ENCODE results near the gene CEP76. TPM values are rescaled to one million over a fixed set of nuclear protein-coding genes. Genes with fewer than 3 reads are reported as not detected.
A peak's percentile ranks its signal among the peaks of the same experiment; 100 is the strongest.

Gene CEP76
- total RNA-seq, 1 experiment from 2014 or later = 22.3 TPM

DNA sequence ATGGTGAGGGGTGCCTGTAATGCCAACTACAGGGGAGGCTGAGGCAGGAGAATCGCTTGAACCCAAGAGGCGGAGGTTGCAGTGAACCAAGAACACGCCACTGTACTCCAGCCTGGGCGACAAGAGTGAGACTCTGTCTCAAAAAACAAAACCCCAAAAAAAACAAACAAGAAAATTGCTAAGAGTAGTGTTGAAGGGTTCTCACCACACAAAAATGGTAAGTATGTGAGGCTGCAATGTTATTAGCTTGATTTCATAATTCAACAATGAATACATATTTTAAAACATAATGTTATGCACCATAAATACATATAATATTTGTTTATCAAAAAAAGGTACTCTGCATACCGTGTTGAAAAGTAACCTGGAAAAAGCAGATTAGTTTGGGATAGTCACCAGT is 46.1 kb upstream of the CEP76 start:
- POLR2A ChIA-PET (ENCODE audit: low non-redundant PET) = no interaction called here
- Histone ChIP-seq H3K27ac (ENCODE audit: low read depth, low read length, poor library complexity, severe bottlenecking) (no peak overlapping the region), H3K9me3 (ENCODE audit: low read depth, low read length, poor library complexity, severe bottlenecking) (no peaks in the 10 kb centered on the region), H3K4me1 (ENCODE audit: insufficient read depth, low read length, poor library complexity, severe bottlenecking) (peaks cover 7% of the 10 kb centered on the region), H3K27me3 (replicated peaks; ENCODE audit: insufficient read depth, low read depth, low read length, poor library complexity) (no peaks in the 10 kb centered on the region), H3K4me3 (ENCODE audit: low read depth, low read length, poor library complexity, severe bottlenecking) (no peak overlapping the region), H3K36me3 (ENCODE audit: insufficient read depth, low read length, poor library complexity, severe bottlenecking) (no peaks in the 10 kb centered on the region)
- no TSS peak for BruUV-seq (replicated peaks)
- CTCF ChIA-PET = no interaction called here
- intact Hi-C loops (cut with micrococcal nuclease; ENCODE audit: unreplicated experiment) = no loop called here
- TF ChIP-seq EZH2 (IDR thresholded peaks at IDR 0.05; ENCODE audit: borderline replicate concordance, low read depth, low read length, poor library complexity, severe bottlenecking) = no peak
- TF ChIP-seq, protein P1, sequence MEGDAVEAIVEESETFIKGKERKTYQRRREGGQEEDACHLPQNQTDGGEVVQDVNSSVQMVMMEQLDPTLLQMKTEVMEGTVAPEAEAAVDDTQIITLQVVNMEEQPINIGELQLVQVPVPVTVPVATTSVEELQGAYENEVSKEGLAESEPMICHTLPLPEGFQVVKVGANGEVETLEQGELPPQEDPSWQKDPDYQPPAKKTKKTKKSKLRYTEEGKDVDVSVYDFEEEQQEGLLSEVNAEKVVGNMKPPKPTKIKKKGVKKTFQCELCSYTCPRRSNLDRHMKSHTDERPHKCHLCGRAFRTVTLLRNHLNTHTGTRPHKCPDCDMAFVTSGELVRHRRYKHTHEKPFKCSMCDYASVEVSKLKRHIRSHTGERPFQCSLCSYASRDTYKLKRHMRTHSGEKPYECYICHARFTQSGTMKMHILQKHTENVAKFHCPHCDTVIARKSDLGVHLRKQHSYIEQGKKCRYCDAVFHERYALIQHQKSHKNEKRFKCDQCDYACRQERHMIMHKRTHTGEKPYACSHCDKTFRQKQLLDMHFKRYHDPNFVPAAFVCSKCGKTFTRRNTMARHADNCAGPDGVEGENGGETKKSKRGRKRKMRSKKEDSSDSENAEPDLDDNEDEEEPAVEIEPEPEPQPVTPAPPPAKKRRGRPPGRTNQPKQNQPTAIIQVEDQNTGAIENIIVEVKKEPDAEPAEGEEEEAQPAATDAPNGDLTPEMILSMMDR (conservative IDR thresholded peaks at IDR 0.05; ENCODE audit: low read depth, low read length) = no peak
- DNase-seq (ENCODE audit: low spot score) = no peak

DNA sequence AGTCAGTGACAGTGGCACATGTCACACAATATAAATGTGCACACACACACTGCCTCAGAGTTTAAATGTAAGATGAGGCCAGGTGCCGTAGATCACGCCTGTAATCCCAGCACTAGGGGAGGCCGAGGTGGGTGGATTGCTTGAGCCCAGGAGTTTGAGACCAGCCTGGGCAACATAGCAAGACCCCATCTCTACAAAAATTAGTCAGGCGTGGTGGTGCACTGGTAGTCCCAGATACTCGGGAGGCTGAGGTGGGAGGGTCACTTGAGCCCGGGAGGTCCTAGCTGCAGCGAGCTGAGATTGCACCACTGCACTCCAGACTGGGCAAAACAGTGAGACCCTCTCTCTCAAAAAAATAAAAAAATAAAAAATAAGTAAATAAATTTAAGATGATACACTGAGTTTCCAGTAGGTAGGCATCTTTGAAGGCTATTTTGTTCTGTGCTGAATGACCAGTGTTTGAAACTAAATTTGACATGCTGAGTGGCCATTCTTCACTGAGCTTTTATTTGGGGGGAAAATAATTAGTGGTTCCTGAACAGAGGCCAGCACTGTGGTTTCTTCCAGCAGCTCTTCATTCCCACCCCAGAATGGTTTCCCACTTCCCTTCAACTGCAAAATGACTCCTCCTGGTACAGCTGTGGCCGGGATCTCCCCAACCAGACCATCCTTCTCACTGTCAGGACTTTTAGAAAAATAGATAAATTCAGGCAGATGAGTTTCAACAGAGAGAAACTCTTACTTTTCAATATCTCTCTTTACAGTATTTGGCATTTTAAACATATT is 45.2 kb upstream of the CEP76 start:
- Histone ChIP-seq H3K4me1 (ENCODE audit: insufficient read depth, low read length, poor library complexity, severe bottlenecking) (peaks cover 7% of the 10 kb centered on the region), H3K9me3 (ENCODE audit: low read depth, low read length, poor library complexity, severe bottlenecking) (no peaks in the 10 kb centered on the region), H3K27ac (ENCODE audit: low read depth, low read length, poor library complexity, severe bottlenecking) (no peak overlapping the region), H3K4me3 (ENCODE audit: low read depth, low read length, poor library complexity, severe bottlenecking) (no peak overlapping the region), H3K36me3 (ENCODE audit: insufficient read depth, low read length, poor library complexity, severe bottlenecking) (no peaks in the 10 kb centered on the region), H3K27me3 (replicated peaks; ENCODE audit: insufficient read depth, low read depth, low read length, poor library complexity) (no peaks in the 10 kb centered on the region)
- TF ChIP-seq EZH2 (IDR thresholded peaks at IDR 0.05; ENCODE audit: borderline replicate concordance, low read depth, low read length, poor library complexity, severe bottlenecking) = no peak
- TF ChIP-seq, protein P1 (conservative IDR thresholded peaks at IDR 0.05; ENCODE audit: low read depth, low read length) = no peak
- no TSS peak for BruUV-seq (replicated peaks)
- intact Hi-C loops (cut with micrococcal nuclease; ENCODE audit: unreplicated experiment) = no loop called here
- CTCF ChIA-PET = no interaction called here
- POLR2A ChIA-PET (ENCODE audit: low non-redundant PET) = no interaction called here
- DNase-seq (ENCODE audit: low spot score) = no peak

DNA sequence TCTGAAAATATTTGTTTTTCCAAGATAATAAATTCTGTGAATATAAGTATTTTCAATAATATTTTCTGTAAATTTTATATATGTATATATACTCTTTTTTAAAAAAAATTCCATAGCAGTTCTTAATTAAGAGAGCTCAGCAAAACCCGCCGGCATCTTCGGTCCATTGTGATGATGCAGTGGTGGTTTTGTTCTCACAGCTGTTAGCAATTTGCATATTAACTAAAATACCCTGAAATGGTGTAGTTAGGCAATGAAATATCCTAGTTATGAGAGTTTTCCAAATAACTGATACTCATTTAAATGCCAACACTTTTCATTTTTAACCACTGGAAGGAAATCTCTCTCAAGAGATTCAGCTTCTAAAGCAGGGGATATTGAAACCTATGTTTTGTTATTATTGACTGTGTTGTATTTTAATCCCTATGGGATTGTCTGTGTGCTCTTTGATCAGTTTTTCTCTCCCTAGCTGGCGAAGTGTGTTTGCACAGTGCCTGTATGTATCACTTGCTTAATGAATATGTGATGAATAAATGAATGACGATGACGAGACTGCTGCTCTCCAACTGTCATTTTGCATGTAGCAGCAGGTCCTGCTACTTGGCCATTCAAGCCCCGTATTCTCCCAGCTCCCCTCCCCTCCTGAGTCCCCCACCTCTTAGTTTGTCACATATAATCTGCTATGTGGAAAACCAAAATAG is 42.7 kb upstream of the CEP76 start:
- DNase-seq (ENCODE audit: low spot score) = peak; percentile 56
- CTCF ChIA-PET = interaction anchor here (0.6 to 2.5 kb wide), 5 partner anchors 15 to 414 kb away, joined by 3 to 14 read pairs (median 7); no protein-coding TSS in a partner anchor
- intact Hi-C loops (cut with micrococcal nuclease; ENCODE audit: unreplicated experiment) = loop anchor here (2.0 kb wide), 1 partner anchor 152 kb away; no protein-coding TSS in a partner anchor
- Histone ChIP-seq H3K9me3 (ENCODE audit: low read depth, low read length, poor library complexity, severe bottlenecking) (no peaks in the 10 kb centered on the region), H3K4me1 (ENCODE audit: insufficient read depth, low read length, poor library complexity, severe bottlenecking) (peaks cover 7% of the 10 kb centered on the region), H3K4me3 (ENCODE audit: low read depth, low read length, poor library complexity, severe bottlenecking) (no peak overlapping the region), H3K36me3 (ENCODE audit: insufficient read depth, low read length, poor library complexity, severe bottlenecking) (no peaks in the 10 kb centered on the region), H3K27ac (ENCODE audit: low read depth, low read length, poor library complexity, severe bottlenecking) (peak overlapping the region; percentile 3), H3K27me3 (replicated peaks; ENCODE audit: insufficient read depth, low read depth, low read length, poor library complexity) (no peaks in the 10 kb centered on the region)
- no TSS peak for BruUV-seq (replicated peaks)
- POLR2A ChIA-PET (ENCODE audit: low non-redundant PET) = no interaction called here
- TF ChIP-seq EZH2 (IDR thresholded peaks at IDR 0.05; ENCODE audit: borderline replicate concordance, low read depth, low read length, poor library complexity, severe bottlenecking) = no peak
- TF ChIP-seq, protein P1 (conservative IDR thresholded peaks at IDR 0.05; ENCODE audit: low read depth, low read length) = no peak
